ENCODE results near the gene EFCAB8.

GRCh38 chr20:32946629-32947028 is 87.9 kb downstream of the EFCAB8 start:
- TF ChIP-seq EZH2phosphoT487 (IDR thresholded peaks at IDR 0.05; ENCODE audit: low read length), result no peak
- no peak for TF ChIP-seq CTCF (IDR thresholded peaks at IDR 0.05; ENCODE audit: low read length)
- TF ChIP-seq EZH2 (optimal IDR thresholded peaks at IDR 0.05; ENCODE audit: low read depth, low read length), result no peak
